Common myeloid progenitor, CD34-positive (primary cell): ENCODE data around the gene PRKAR2A.
"Not testable (repeated sequence)": the region's sequence is repeated elsewhere in the genome, so short reads cannot be mapped to it uniquely, and the experiment has no call there.

Source experiments
- CTCF ChIA-PET: fragments of 350-600 bp; sonication (Branson Sonifier 250); formaldehyde crosslinking; loops from one replicate; lab custom pipeline; 2021; ENCODE audit warnings: antibody characterized with exemption; lab: Charles Lee
- POLR2A ChIA-PET: fragments of 350-600 bp; sonication (Branson Sonifier 250); formaldehyde crosslinking; loops from one replicate; lab custom pipeline; 2021; ENCODE audit warnings: antibody characterized with exemption; lab: Charles Lee
- DNase-seq, 3 donors: peaks; one replicate each; pipeline versions ENCODE4 v3.0.0 to v3.0.0-alpha.2; 2013
- H3K27ac ChIP-seq, 2 experiments: 1 replicate in 1 of 2; 2 replicates in 1 of 2; pipeline ENCODE4 v1.7.0; 2013; ENCODE audit warnings: inconsistent platforms in 2 of 2, low read length in 2 of 2, mild to moderate bottlenecking in 2 of 2, low read depth in 1 of 2, moderate library complexity in 1 of 2; ENCODE audit not compliant: severe bottlenecking in 2 of 2, insufficient read depth in 1 of 2, poor library complexity in 1 of 2
- H3K27me3 ChIP-seq, 5 experiments: replicated peaks in 2 of 5; 1 replicate in 3 of 5; 2 replicates in 2 of 5; pipeline versions ENCODE4 v1.6.1 to v1.7.0; 2013; ENCODE audit warnings: low read length in 4 of 5, mild to moderate bottlenecking in 2 of 5, moderate library complexity in 2 of 5, inconsistent platforms in 1 of 5; ENCODE audit not compliant: insufficient read depth in 5 of 5, control insufficient read depth in 4 of 5
- H3K36me3 ChIP-seq, 4 experiments: 1 replicate in 2 of 4; 2 replicates in 2 of 4; pipeline versions ENCODE4 v1.6.1 to v1.7.0; 2013; ENCODE audit warnings: low read length in 3 of 4, control low read depth in 1 of 4, mild to moderate bottlenecking in 1 of 4; ENCODE audit not compliant: control insufficient read depth in 4 of 4, insufficient read depth in 4 of 4
- H3K4me1 ChIP-seq, 4 experiments: 1 replicate in 3 of 4; 2 replicates in 1 of 4; pipeline versions ENCODE4 v1.6.1 to v1.7.1; 2013; ENCODE audit warnings: low read length in 3 of 4, mild to moderate bottlenecking in 3 of 4, control low read depth in 1 of 4, inconsistent platforms in 1 of 4, moderate library complexity in 1 of 4; ENCODE audit not compliant: control insufficient read depth in 4 of 4, insufficient read depth in 4 of 4; ENCODE audit errors: control extremely low read depth in 1 of 4
- H3K4me3 ChIP-seq, 7 experiments: 1 replicate in 4 of 7; 2 replicates in 3 of 7; pipeline versions ENCODE4 v1.5.1 to v1.7.0; 2013; ENCODE audit warnings: mild to moderate bottlenecking in 7 of 7, low read length in 6 of 7, moderate library complexity in 6 of 7, inconsistent platforms in 2 of 7, low read depth in 2 of 7, control low read depth in 1 of 7; ENCODE audit not compliant: insufficient read depth in 4 of 7, control insufficient read depth in 1 of 7; ENCODE audit errors: extremely low read depth in 1 of 7
- H3K9me3 ChIP-seq, 5 experiments: 1 replicate in 4 of 5; 2 replicates in 1 of 5; pipeline versions ENCODE4 v1.6.1 to v1.7.1; 2013; ENCODE audit warnings: low read length in 4 of 5, mild to moderate bottlenecking in 2 of 5, inconsistent platforms in 1 of 5, low read depth in 1 of 5, moderate library complexity in 1 of 5; ENCODE audit not compliant: control insufficient read depth in 4 of 5, insufficient read depth in 2 of 5; ENCODE audit errors: control extremely low read depth in 1 of 5
- WGBS: methylation state at CpG from one replicate; pipeline ENCODE4 v1.1.5; 2013; ENCODE audit not compliant: insufficient coverage; 5-methylcytosine and 5-hydroxymethylcytosine counted together

The PRKAR2A gene

GRCh38 chr3:48847053-48847503 lies 596 bp downstream of the PRKAR2A start:
- Histone ChIP-seq H3K36me3 (peaks cover 0 to 2% (median 0%) of the 10 kb centered on the region in 4 experiments), H3K4me1 (peaks cover 9 to 26% (median 20%) of the 10 kb centered on the region in 4 experiments), H3K4me3 (peak overlapping the region; percentile 50 to 84 (median 74)), H3K27me3 (no peaks in the 10 kb centered on the region), H3K27ac (peak overlapping the region in 1 of 2 experiments; percentile 43), H3K9me3 (no peaks in the 10 kb centered on the region)
- ChIA-PET CTCF (interaction anchor here (1.4 to 2.3 kb wide), 3 partner anchors 9 to 22 kb away, joined by 3 to 8 read pairs (median 4); no protein-coding TSS in a partner anchor), POLR2A (interaction anchor here (0.8 to 1.5 kb wide), 3 partner anchors 12 to 73 kb away, joined by 3 to 7 read pairs (median 6); partner anchors contain the start of gene ARIH2)
- under 1% methylated on average over 33 of the region's 42 CpGs for WGBS
- DNase-seq: peak; percentile 65 to 76 (median 69)

GRCh38 chr3:48845170-48845569 lies 2.5 kb downstream of the PRKAR2A start:
- H3K4me3 ChIP-seq: no peak overlapping the region
- ChIA-PET CTCF (no interaction called here), POLR2A (interaction anchor here (0.7 to 1.1 kb wide), 2 partner anchors 18 to 74 kb away, joined by 3 to 7 read pairs; partner anchors contain the start of gene ARIH2)
- H3K36me3 ChIP-seq: peaks cover 0 to 2% (median 0%) of the 10 kb centered on the region in 4 experiments
- WGBS: 100% methylated on average over 1 of the region's 2 CpGs
- H3K27ac ChIP-seq: no peak overlapping the region
- H3K9me3 ChIP-seq: no peaks in the 10 kb centered on the region
- H3K27me3 ChIP-seq: no peaks in the 10 kb centered on the region
- no peak for DNase-seq
- peaks cover 9 to 26% (median 20%) of the 10 kb centered on the region in 4 experiments for H3K4me1 ChIP-seq

- WGBS: no CpG with 5 or more reads among the region's 2 CpGs
- POLR2A ChIA-PET: no interaction called here
- Histone ChIP-seq H3K36me3 (peaks cover 0 to 2% (median 0%) of the 10 kb centered on the region in 4 experiments), H3K9me3 (no peaks in the 10 kb centered on the region), H3K4me1 (peaks cover 0 to 3% (median 0%) of the 10 kb centered on the region in 4 experiments), H3K27me3 (no peaks in the 10 kb centered on the region), H3K27ac (no peak overlapping the region), H3K4me3 (no peak overlapping the region)
- CTCF ChIA-PET: interaction anchor here (1.2 to 1.5 kb wide), 3 partner anchors 8 to 98 kb away, joined by 3 read pairs; no protein-coding TSS in a partner anchor
- DNase-seq: no peak
These were observed 10.5 kb downstream of the PRKAR2A start for GRCh38 chr3:48837163-48837562.

GRCh38 chr3:48835650-48836366 lies 11.9 kb downstream of the PRKAR2A start:
- WGBS: 97% methylated on average over 4 of the region's 11 CpGs
- Histone ChIP-seq H3K36me3 (peaks cover 0 to 2% (median 0%) of the 10 kb centered on the region in 4 experiments), H3K4me1 (peaks cover 0 to 3% (median 0%) of the 10 kb centered on the region in 4 experiments), H3K27me3 (no peaks in the 10 kb centered on the region), H3K9me3 (no peaks in the 10 kb centered on the region), H3K4me3 (no peak overlapping the region), H3K27ac (no peak overlapping the region)
- CTCF ChIA-PET: no interaction called here
- no peak for DNase-seq
- POLR2A ChIA-PET: no interaction called here

GRCh38 chr3:48832684-48833083 lies 15.0 kb downstream of the PRKAR2A start:
- CTCF ChIA-PET: interaction anchor here (0.7 to 1.1 kb wide), 2 partner anchors 9 to 20 kb away, joined by 3 read pairs; no protein-coding TSS in a partner anchor
- Histone ChIP-seq H3K27me3 (no peaks in the 10 kb centered on the region), H3K27ac (no peak overlapping the region), H3K9me3 (no peaks in the 10 kb centered on the region), H3K4me1 (peaks cover 0 to 3% (median 0%) of the 10 kb centered on the region in 4 experiments), H3K36me3 (peaks cover 0 to 2% (median 0%) of the 10 kb centered on the region in 4 experiments), H3K4me3 (no peak overlapping the region)
- no peak for DNase-seq
- POLR2A ChIA-PET: interaction anchor here (0.6 to 1.9 kb wide), 3 partner anchors 62 to 86 kb away, joined by 3 to 4 read pairs (median 3); partner anchors contain the start of gene ARIH2

GRCh38 chr3:48830715-48831114 lies 17.0 kb downstream of the PRKAR2A start:
- H3K9me3 ChIP-seq: no peaks in the 10 kb centered on the region
- ChIA-PET CTCF (no interaction called here), POLR2A (no interaction called here)
- H3K4me1 ChIP-seq: peaks cover 0 to 2% (median 0%) of the 10 kb centered on the region in 4 experiments
- no peaks in the 10 kb centered on the region for H3K36me3 ChIP-seq
- no peaks in the 10 kb centered on the region for H3K27me3 ChIP-seq
- 94% methylated on average over 4 of the region's 6 CpGs for WGBS
- no peak for DNase-seq
- H3K4me3 ChIP-seq: no peak overlapping the region
- H3K27ac ChIP-seq: no peak overlapping the region

GRCh38 chr3:48829525-48829924 lies 18.1 kb downstream of the PRKAR2A start:
- H3K27me3 ChIP-seq, POLR2A ChIA-PET, H3K36me3 ChIP-seq, H3K9me3 ChIP-seq, H3K4me1 ChIP-seq, H3K4me3 ChIP-seq, H3K27ac ChIP-seq, DNase-seq: not testable (repeated sequence)
- CTCF ChIA-PET: interaction anchor here (0.6 to 1.5 kb wide), 2 partner anchors 8 to 43 kb away, joined by 3 to 4 read pairs; no protein-coding TSS in a partner anchor
- no CpG with 5 or more reads among the region's 11 CpGs for WGBS
